IMR-90 (cell line): Measurements from ENCODE around the gene INPP5B. TPM values are rescaled to one million over a fixed set of nuclear protein-coding genes. Genes with fewer than 3 reads are reported as not detected.
A peak's percentile ranks its signal among the peaks of the same experiment; 100 is the strongest.

Experiments
- ATAC-seq: fragments of 200-7000 bp; cut with Tn5 transposase; 2 replicates; pipeline ENCODE4 v1.9.1; 2020; ENCODE audit warnings: low read depth, mild to moderate bottlenecking, moderate library complexity
- BruUV-seq: library from RNA; stranded (reverse); fragments of 400-500 nt; replicated peaks from 2 replicates; lab custom pipeline; 2021; lab: Mats Ljungman, UMichigan
- CTCF ChIA-PET: fragments of 300-600 bp; formaldehyde crosslinking; extraction: SDS; loops from one replicate; lab custom pipeline; 2021; ENCODE audit warnings: antibody characterized with exemption; lab: Yijun Ruan, JAX
- POLR2A ChIA-PET: fragments of 300-600 bp; sonication (Branson Sonifier 250); formaldehyde crosslinking; loops from one replicate; lab custom pipeline; 2022; ENCODE audit warnings: antibody characterized with exemption; ENCODE audit not compliant: unreplicated experiment; lab: Charles Lee
- DNase-seq: peaks from one replicate; pipeline ENCODE4 v3.0.0; 2013
- H2AFZ ChIP-seq: replicated peaks from 2 replicates; pipeline ENCODE3; 2013; ENCODE audit warnings: low read length, mild to moderate bottlenecking; ENCODE audit not compliant: poor library complexity
- H2AK5ac ChIP-seq: 2 replicates; pipeline ENCODE4 v1.6.1; 2013; ENCODE audit warnings: low read depth, low read length, inconsistent platforms
- H2AK9ac ChIP-seq: replicated peaks from 2 replicates; pipeline ENCODE3; 2013; ENCODE audit warnings: mild to moderate bottlenecking, low read depth, low read length, moderate library complexity; ENCODE audit not compliant: poor library complexity
- H2BK120ac ChIP-seq: 2 replicates; pipeline ENCODE4 v1.6.1; 2013; ENCODE audit warnings: low read depth, low read length, inconsistent platforms
- H2BK15ac ChIP-seq: 3 replicates; pipeline ENCODE4 v1.6.1; 2013; ENCODE audit warnings: low read depth, low read length, inconsistent platforms
- H2BK20ac ChIP-seq: 2 replicates; pipeline ENCODE4 v1.6.1; 2013; ENCODE audit warnings: low read depth, mild to moderate bottlenecking, inconsistent platforms, low read length, moderate library complexity
- H2BK5ac ChIP-seq: 2 replicates; pipeline ENCODE4 v1.6.1; 2013; ENCODE audit warnings: mild to moderate bottlenecking, low read depth, low read length, inconsistent platforms; ENCODE audit not compliant: poor library complexity, severe bottlenecking
- H3K14ac ChIP-seq: replicated peaks from 2 replicates; pipeline ENCODE4 v1.6.1; 2013; ENCODE audit warnings: low read depth, low read length, inconsistent platforms
- H3K18ac ChIP-seq: 2 replicates; pipeline ENCODE4 v1.6.1; 2013; ENCODE audit warnings: low read depth, low read length, control low read depth
- H3K23ac ChIP-seq: 2 replicates; pipeline ENCODE4 v1.6.1; 2013; ENCODE audit warnings: low read depth, low read length, inconsistent platforms
- H3K27ac ChIP-seq: 2 replicates; pipeline ENCODE4 v1.5.1; 2013; ENCODE audit warnings: mild to moderate bottlenecking, control low read depth, low read length; ENCODE audit not compliant: insufficient read depth
- H3K27me3 ChIP-seq: 2 replicates; pipeline ENCODE4 v1.6.1; 2013; ENCODE audit warnings: low read length; ENCODE audit not compliant: control insufficient read depth, insufficient read depth
- H3K36me3 ChIP-seq: 2 replicates; pipeline ENCODE4 v1.6.1; 2013; ENCODE audit warnings: low read length, mixed read lengths; ENCODE audit not compliant: control insufficient read depth, insufficient read depth
- H3K4ac ChIP-seq: 2 replicates; pipeline ENCODE4 v1.6.1; 2013; ENCODE audit warnings: low read depth, low read length, inconsistent platforms
- H3K4me1 ChIP-seq: 2 replicates; pipeline ENCODE4 v1.6.1; 2013; ENCODE audit warnings: low read length, mixed read lengths; ENCODE audit not compliant: control insufficient read depth, insufficient read depth
- H3K4me2 ChIP-seq: 2 replicates; pipeline ENCODE4 v1.6.1; 2013; ENCODE audit warnings: low read depth, mild to moderate bottlenecking, control low read depth, low read length, moderate library complexity
- H3K4me3 ChIP-seq: 2 replicates; pipeline ENCODE4 v1.5.1; 2013; ENCODE audit warnings: low read depth, mild to moderate bottlenecking, control low read depth, low read length, moderate library complexity; ENCODE audit not compliant: insufficient read depth
- H3K56ac ChIP-seq: 2 replicates; pipeline ENCODE4 v1.6.1; 2013; ENCODE audit warnings: low read length, inconsistent platforms; ENCODE audit not compliant: insufficient read depth; ENCODE audit errors: extremely low read depth
- H3K79me1 ChIP-seq, 2 experiments: 2 replicates each; pipeline ENCODE4 v1.6.1; 2013; ENCODE audit warnings: low read length in 2 of 2, inconsistent platforms in 1 of 2, low read depth in 1 of 2
- H3K9ac ChIP-seq: 2 replicates; pipeline ENCODE4 v1.6.1; 2013; ENCODE audit warnings: low read depth, low read length, control low read depth
- H3K9me1 ChIP-seq: 2 replicates; pipeline ENCODE4 v1.6.1; 2013; ENCODE audit warnings: low read length, inconsistent platforms; ENCODE audit not compliant: insufficient read depth
- H3K9me3 ChIP-seq: 2 replicates; pipeline ENCODE4 v1.6.1; 2013; ENCODE audit warnings: low read length; ENCODE audit not compliant: control insufficient read depth, insufficient read depth
- H4K20me1 ChIP-seq: 2 replicates; pipeline ENCODE4 v1.6.1; 2013; ENCODE audit warnings: low read length, inconsistent platforms; ENCODE audit not compliant: insufficient read depth
- H4K5ac ChIP-seq: 2 replicates; pipeline ENCODE4 v1.6.1; 2013; ENCODE audit warnings: mild to moderate bottlenecking, low read depth, low read length, control low read depth
- H4K8ac ChIP-seq, 2 experiments: 2 replicates each; pipeline ENCODE4 v1.6.1; 2013; ENCODE audit warnings: low read depth in 2 of 2, low read length in 2 of 2, control low read depth in 1 of 2, inconsistent platforms in 1 of 2
- H4K91ac ChIP-seq: 2 replicates; pipeline ENCODE4 v1.6.1; 2013; ENCODE audit warnings: low read depth, low read length, inconsistent platforms; ENCODE audit not compliant: insufficient read depth
- BHLHE40 ChIP-seq: fragments of 150-350 bp; IDR thresholded peaks from 2 replicates; pipeline ENCODE4 v1.6.1; 2016; ENCODE audit warnings: mild to moderate bottlenecking, low read depth, low read length
- CEBPB ChIP-seq: IDR thresholded peaks from 2 replicates; pipeline ENCODE4 v1.6.1; 2012; ENCODE audit warnings: low read depth, low read length, improper control_type of control experiment
- CHD1 ChIP-seq: IDR thresholded peaks from 2 replicates; pipeline ENCODE4 v1.6.1; 2012; ENCODE audit warnings: low read depth, low read length, improper control_type of control experiment
- FOS ChIP-seq: fragments of 150-350 bp; IDR thresholded peaks from 2 replicates; pipeline ENCODE4 v1.6.1; 2016; ENCODE audit warnings: low read depth, low read length
- MAFK ChIP-seq: IDR thresholded peaks from 2 replicates; pipeline ENCODE4 v1.6.1; 2012; ENCODE audit warnings: low read depth, low read length, improper control_type of control experiment
- MAZ ChIP-seq: IDR thresholded peaks from 2 replicates; pipeline ENCODE4 v1.6.1; 2012; ENCODE audit warnings: low read depth, mild to moderate bottlenecking, low read length, improper control_type of control experiment, moderate library complexity, borderline replicate concordance
- MXI1 ChIP-seq: IDR thresholded peaks from 2 replicates; pipeline ENCODE4 v1.6.1; 2012; ENCODE audit warnings: low read depth, mild to moderate bottlenecking, low read length, moderate library complexity, borderline replicate concordance
- NFE2L2 ChIP-seq: fragments of 150-350 bp; IDR thresholded peaks from 2 replicates; pipeline ENCODE4 v1.6.1; 2016; ENCODE audit warnings: low read depth, mild to moderate bottlenecking, low read length
- RAD21 ChIP-seq: IDR thresholded peaks from 2 replicates; pipeline ENCODE4 v1.6.1; 2012; ENCODE audit warnings: low read length, improper control_type of control experiment
- RCOR1 ChIP-seq: IDR thresholded peaks from 2 replicates; pipeline ENCODE4 v1.6.1; 2012; ENCODE audit warnings: mild to moderate bottlenecking, low read length, improper control_type of control experiment; ENCODE audit not compliant: insufficient replicate concordance
- RFX5 ChIP-seq: IDR thresholded peaks from 2 replicates; pipeline ENCODE4 v1.8.0; 2012; ENCODE audit warnings: low read depth, mild to moderate bottlenecking, low read length, moderate library complexity
- WGBS, 2 experiments: methylation state at CpG; one replicate each; pipeline versions ENCODE4 v1.1.5 to v1.1.7; 2013; ENCODE audit warnings: missing lambda C conversion rate in 2 of 2; ENCODE audit not compliant: insufficient read length in 1 of 2; ENCODE audit errors: extremely low coverage in 2 of 2; 5-methylcytosine and 5-hydroxymethylcytosine counted together
- dilution Hi-C: fragments of 300-500 bp; cut with HindIII; formaldehyde crosslinking; loops from one replicate; pipeline ENCODE4 v1.14.3; 2018; ENCODE audit warnings: low sequenced_read_pairs; ENCODE audit not compliant: unreplicated experiment
- in situ Hi-C: fragments of 300-500 bp; cut with MboI; formaldehyde crosslinking; loops from 3 replicates; pipeline ENCODE4 v1.14.3; 2019; ENCODE audit warnings: low sequenced_read_pairs, inconsistent platforms, mixed read lengths
- intact Hi-C: fragments of 100-400 bp; cut with micrococcal nuclease; formaldehyde crosslinking; loops from 2 replicates; pipeline ENCODE4 v1.10.0; 2022
- polyA plus RNA-seq, 3 experiments: library from polyadenylated mRNA; depleted of rRNA; stranded (reverse); fragments of >200 nt; gene quantifications; 2 replicates each; pipeline ENCODE4 v1.2.3, GENCODE V29; 2012; ENCODE audit warnings: low replicate concordance in 1 of 3
- total RNA-seq: library from RNA; depleted of rRNA; stranded (reverse); fragments of >200 nt; gene quantifications from 2 replicates; pipeline ENCODE4 v1.2.3, GENCODE V29; 2012
- TF ChIP-seq, protein P1 (sequence below): conservative IDR thresholded peaks from 2 replicates; pipeline ENCODE4 v1.5.1; 2012; ENCODE audit warnings: mild to moderate bottlenecking, low read depth, low read length, improper control_type of control experiment
- TF ChIP-seq, protein P2 (sequence below): fragments of 150-350 bp; IDR thresholded peaks from 2 replicates; pipeline ENCODE4 v1.6.1; 2017; ENCODE audit warnings: mild to moderate bottlenecking, antibody characterized with exemption, low read length, low read depth
- TF ChIP-seq, protein P3 (sequence below): fragments of 150-350 bp; IDR thresholded peaks from 2 replicates; pipeline ENCODE4 v1.6.1; 2016; ENCODE audit warnings: low read depth, mild to moderate bottlenecking, low read length, moderate library complexity, borderline replicate concordance

The INPP5B gene
- total and polyA plus RNA-seq, 2 of the 4 experiments (the other 2 are of a cell fraction), result 9.4 to 20.4 TPM

DNA sequence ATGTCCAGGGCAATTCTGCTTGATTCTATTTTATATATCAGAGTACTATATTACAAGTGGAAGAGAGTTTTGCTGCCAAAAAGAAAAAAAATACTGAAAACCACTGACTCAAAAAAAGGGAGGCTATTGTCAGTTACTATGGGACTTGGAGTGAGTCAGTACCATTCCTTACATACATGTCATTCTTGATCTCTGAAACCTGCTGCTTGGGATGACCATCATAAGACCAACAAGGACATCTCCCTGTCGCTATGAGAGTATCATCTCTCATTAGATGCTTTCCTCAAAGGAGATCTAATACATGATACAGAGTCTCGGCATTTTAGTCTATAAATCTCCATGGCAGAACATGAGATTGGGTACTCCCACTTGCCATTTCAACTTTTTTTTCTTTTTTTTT is 11.8 kb upstream of the INPP5B start:
- intact Hi-C loops, result no loop called here
- Histone ChIP-seq H4K91ac (peak overlapping the region; percentile 80; the same call in 1 of the 2 replicates), H4K5ac (no peak overlapping the region), H2AK5ac (no peak overlapping the region), H3K27ac (peak overlapping the region; percentile 54), H3K36me3 (peaks cover 41% of the 10 kb centered on the region), H4K8ac (peak overlapping the region in 1 of 2 experiments; percentile 73; a peak in 1 of 4 replicates), H2AFZ (no peak overlapping the region), H2BK5ac (peak overlapping the region; percentile 60), H3K56ac (no peak overlapping the region), H3K4ac (peak overlapping the region; percentile 84), H3K4me1 (peaks cover 6% of the 10 kb centered on the region; the same call in 1 of the 2 replicates), H3K9me3 (no peaks in the 10 kb centered on the region), H4K20me1 (peaks cover 4% of the 10 kb centered on the region), H3K27me3 (no peaks in the 10 kb centered on the region), H2BK120ac (peak overlapping the region; percentile 84), H3K18ac (no peak overlapping the region), H3K4me2 (no peak overlapping the region), H3K79me1 (peaks cover 10 to 14% of the 10 kb centered on the region in 2 experiments; a peak in 3 of 4 replicates), H2BK15ac (0 out of 3 replicates have a peak overlapping the region, but pooled peaks have one; percentile 28), H3K23ac (0 out of 2 replicates have a peak overlapping the region, but pooled peaks have one; percentile 79), H3K14ac (peak overlapping the region; percentile 88; the same call in 1 of the 2 replicates), H3K9me1 (peaks cover 19% of the 10 kb centered on the region), H3K9ac (no peak overlapping the region), H2BK20ac (peak overlapping the region; percentile 96), H3K4me3 (no peak overlapping the region), H2AK9ac (peak overlapping the region; percentile 83)
- no TSS peak for BruUV-seq
- TF ChIP-seq MAFK (no peak), NFE2L2 (no peak), FOS (peak; percentile 60), CEBPB (no peak), RFX5 (no peak), RAD21 (no peak), MAZ (no peak), MXI1 (no peak), BHLHE40 (no peak), CHD1 (no peak), RCOR1 (peak; percentile 82)
- TF ChIP-seq, protein P1, sequence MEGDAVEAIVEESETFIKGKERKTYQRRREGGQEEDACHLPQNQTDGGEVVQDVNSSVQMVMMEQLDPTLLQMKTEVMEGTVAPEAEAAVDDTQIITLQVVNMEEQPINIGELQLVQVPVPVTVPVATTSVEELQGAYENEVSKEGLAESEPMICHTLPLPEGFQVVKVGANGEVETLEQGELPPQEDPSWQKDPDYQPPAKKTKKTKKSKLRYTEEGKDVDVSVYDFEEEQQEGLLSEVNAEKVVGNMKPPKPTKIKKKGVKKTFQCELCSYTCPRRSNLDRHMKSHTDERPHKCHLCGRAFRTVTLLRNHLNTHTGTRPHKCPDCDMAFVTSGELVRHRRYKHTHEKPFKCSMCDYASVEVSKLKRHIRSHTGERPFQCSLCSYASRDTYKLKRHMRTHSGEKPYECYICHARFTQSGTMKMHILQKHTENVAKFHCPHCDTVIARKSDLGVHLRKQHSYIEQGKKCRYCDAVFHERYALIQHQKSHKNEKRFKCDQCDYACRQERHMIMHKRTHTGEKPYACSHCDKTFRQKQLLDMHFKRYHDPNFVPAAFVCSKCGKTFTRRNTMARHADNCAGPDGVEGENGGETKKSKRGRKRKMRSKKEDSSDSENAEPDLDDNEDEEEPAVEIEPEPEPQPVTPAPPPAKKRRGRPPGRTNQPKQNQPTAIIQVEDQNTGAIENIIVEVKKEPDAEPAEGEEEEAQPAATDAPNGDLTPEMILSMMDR, result no peak
- TF ChIP-seq, protein P2, sequence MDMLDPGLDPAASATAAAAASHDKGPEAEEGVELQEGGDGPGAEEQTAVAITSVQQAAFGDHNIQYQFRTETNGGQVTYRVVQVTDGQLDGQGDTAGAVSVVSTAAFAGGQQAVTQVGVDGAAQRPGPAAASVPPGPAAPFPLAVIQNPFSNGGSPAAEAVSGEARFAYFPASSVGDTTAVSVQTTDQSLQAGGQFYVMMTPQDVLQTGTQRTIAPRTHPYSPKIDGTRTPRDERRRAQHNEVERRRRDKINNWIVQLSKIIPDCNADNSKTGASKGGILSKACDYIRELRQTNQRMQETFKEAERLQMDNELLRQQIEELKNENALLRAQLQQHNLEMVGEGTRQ, result no peak
- TF ChIP-seq, protein P3, sequence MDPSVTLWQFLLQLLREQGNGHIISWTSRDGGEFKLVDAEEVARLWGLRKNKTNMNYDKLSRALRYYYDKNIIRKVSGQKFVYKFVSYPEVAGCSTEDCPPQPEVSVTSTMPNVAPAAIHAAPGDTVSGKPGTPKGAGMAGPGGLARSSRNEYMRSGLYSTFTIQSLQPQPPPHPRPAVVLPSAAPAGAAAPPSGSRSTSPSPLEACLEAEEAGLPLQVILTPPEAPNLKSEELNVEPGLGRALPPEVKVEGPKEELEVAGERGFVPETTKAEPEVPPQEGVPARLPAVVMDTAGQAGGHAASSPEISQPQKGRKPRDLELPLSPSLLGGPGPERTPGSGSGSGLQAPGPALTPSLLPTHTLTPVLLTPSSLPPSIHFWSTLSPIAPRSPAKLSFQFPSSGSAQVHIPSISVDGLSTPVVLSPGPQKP, result no peak
- ChIA-PET CTCF (interaction anchor here (1.3 kb wide), 1 partner anchor 12 kb away, joined by 4 read pairs; the partner anchor contains the start of gene INPP5B), POLR2A (no interaction called here)
- dilution Hi-C loops, result no loop called here
- ATAC-seq (peak; percentile 96), DNase-seq (peak; percentile 93)
- in situ Hi-C loops, result no loop called here
- WGBS, 2 experiments, result no CpG with 5 or more reads among the region's 2 CpGs
